22Rv1 (cell line): ENCODE data around the gene FAM98B.

Source experiments
- CTCF ChIP-seq: fragments of 450-650 bp; IDR thresholded peaks from 2 replicates; pipeline ENCODE4 v1.5.1; 2017; ENCODE audit warnings: mild to moderate bottlenecking
- ZFX ChIP-seq: fragments of 450-650 bp; IDR thresholded peaks from 2 replicates; pipeline ENCODE4 v1.6.1; 2017; ENCODE audit warnings: antibody characterized with exemption, borderline replicate concordance

DNA sequence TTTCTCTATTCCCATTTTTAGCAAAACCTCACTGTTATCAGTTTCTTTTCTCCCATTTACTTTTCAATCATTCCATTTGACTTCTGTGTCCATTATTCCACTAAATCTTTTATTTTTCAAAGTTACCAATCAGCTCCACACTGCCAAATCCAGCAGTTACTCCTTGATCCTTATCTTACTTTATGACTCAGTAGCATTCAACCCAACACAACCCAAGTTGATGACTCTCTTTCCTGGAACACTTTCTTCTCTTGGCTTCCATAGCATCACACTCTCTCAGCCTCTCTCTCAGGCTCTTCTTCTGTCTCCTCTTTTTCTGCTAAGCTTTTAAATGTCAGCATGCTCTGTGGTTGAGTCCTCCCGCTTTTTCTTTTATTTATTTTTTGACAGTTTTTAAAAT, 74.4 kb downstream of the FAM98B start:
- TF ChIP-seq CTCF (no peak), ZFX (no peak)
